Measurements from ENCODE around the gene DUSP21. TPM values are rescaled to one million over a fixed set of nuclear protein-coding genes. Genes with fewer than 3 reads are reported as not detected.
A peak's percentile ranks its signal among the peaks of the same experiment; 100 is the strongest.

The DUSP21 gene
- total and polyA plus RNA-seq, 10 of the 15 experiments (the other 5 are each of a cell fraction or from before 2014, with no cell fraction given) = not detected

- TF ChIP-seq ZNF592 (IDR thresholded peaks at IDR 0.05) (no peak), KAT2A (conservative IDR thresholded peaks at IDR 0.05; ENCODE audit: control insufficient read depth, low read depth, low read length) (no peak), IKZF2 (IDR thresholded peaks at IDR 0.05) (no peak), SP1 (IDR thresholded peaks at IDR 0.05; ENCODE audit: low read depth, low read length) (peak; percentile 89), IKZF1 (conservative IDR thresholded peaks at IDR 0.05) (no peak), HDGF (IDR thresholded peaks at IDR 0.05) (peak; percentile 79), NR2C2 (IDR thresholded peaks at IDR 0.05; ENCODE audit: borderline replicate concordance, control insufficient read depth, insufficient read length, low read depth) (no peak), TBL1XR1 (IDR thresholded peaks at IDR 0.05; ENCODE audit: low read depth, low read length) (peak; percentile 43; the same call in 1 of the 2 replicates), EGR1 (IDR thresholded peaks at IDR 0.05; ENCODE audit: borderline replicate concordance in 1 of 2, low read depth in 2 of 2, low read length in 2 of 2) (no peak), SIX5 (IDR thresholded peaks at IDR 0.05; ENCODE audit: low read depth, low read length, severe bottlenecking) (no peak), RUNX3 (IDR thresholded peaks at IDR 0.05; ENCODE audit: low read length) (peak; percentile 16; the same call in 1 of the 2 replicates), SIN3A (IDR thresholded peaks at IDR 0.05; ENCODE audit: low read depth, low read length) (no peak), CHD4 (IDR thresholded peaks at IDR 0.05) (no peak), SPI1 (IDR thresholded peaks at IDR 0.05; ENCODE audit: borderline replicate concordance, insufficient read depth, low read depth, low read length) (no peak), EP300 (IDR thresholded peaks at IDR 0.05; ENCODE audit: borderline replicate concordance in 1 of 2, control insufficient read depth in 1 of 2, low read depth in 2 of 2, low read length in 2 of 2) (no peak), JUNB (IDR thresholded peaks at IDR 0.05) (no peak), PRDM15 (CRISPR knock-in tag; IDR thresholded peaks at IDR 0.05) (no peak), PAX5 (IDR thresholded peaks at IDR 0.05; ENCODE audit: borderline replicate concordance, low read depth, low read length) (no peak), GABPA (IDR thresholded peaks at IDR 0.05; ENCODE audit: low read depth) (peak; percentile 83), ATF2 (IDR thresholded peaks at IDR 0.05; ENCODE audit: low read length) (no peak; the same call in 1 of the 2 replicates), SMAD5 (IDR thresholded peaks at IDR 0.05; ENCODE audit: low read depth) (0 out of 2 replicates have a peak, but pooled peaks have one; percentile 56), NFYB (IDR thresholded peaks at IDR 0.05; ENCODE audit: insufficient read depth, low read depth, low read length) (peak; percentile 88), RCOR1 (conservative IDR thresholded peaks at IDR 0.05; ENCODE audit: low read depth, low read length) (no peak)
Measured at GRCh38 chrX:44872821-44873414, 29.1 kb downstream of the DUSP21 start, which contains the start of gene KDM6A (continued).
